Transverse colon (tissue), 4 donors: ENCODE measurements around the gene CYFIP1. TPM values are rescaled to one million over a fixed set of nuclear protein-coding genes. Genes with fewer than 3 reads are reported as not detected.
A peak's percentile ranks its signal among the peaks of the same experiment; 100 is the strongest.

ENCODE experiments used
- DNase-seq: peaks from one replicate; pipeline ENCODE4 v3.0.0-alpha.2; 2019
- H3K27ac ChIP-seq, 4 donors: fragments of 200-600 bp; sonication (generic); 2 replicates each; pipeline ENCODE4 v1.5.1; 2016 to 2018; ENCODE audit warnings: inconsistent platforms in 4 of 4
- H3K27me3 ChIP-seq: fragments of 200-600 bp; sonication (generic); 2 replicates; pipeline ENCODE4 v1.5.1; 2017; ENCODE audit warnings: inconsistent platforms
- H3K36me3 ChIP-seq, 4 donors: fragments of 200-600 bp; sonication (generic); 2 replicates each; pipeline ENCODE4 v1.5.1; 2017 to 2019; ENCODE audit warnings: inconsistent platforms in 4 of 4
- H3K4me1 ChIP-seq, 4 donors: fragments of 200-600 bp; sonication (generic); 2 replicates each; pipeline ENCODE4 v1.5.1; 2017 to 2020; ENCODE audit warnings: inconsistent platforms in 4 of 4
- H3K4me3 ChIP-seq, 4 donors: fragments of 200-600 bp; sonication (generic); 1 replicate in 1 of 4; 2 replicates in 3 of 4; pipeline versions ENCODE4 v1.5.1 to v1.6.1; 2017 to 2019; ENCODE audit warnings: inconsistent platforms in 4 of 4
- H3K9me3 ChIP-seq, 2 donors: fragments of 200-600 bp; sonication (generic); 2 replicates each; pipeline ENCODE4 v1.5.1; 2017 to 2019; ENCODE audit warnings: inconsistent platforms in 2 of 2
- CTCF ChIP-seq, 5 experiments: fragments of 200-600 bp in 3 of 5; fragments of 450-650 bp in 2 of 5; sonication (generic) in 3 of 5; IDR thresholded peaks; 1 replicate in 2 of 5; 2 replicates in 3 of 5; pipeline ENCODE4 v1.5.1; 2016 to 2017; ENCODE audit warnings: antibody characterized with exemption in 5 of 5, inconsistent platforms in 3 of 5, mild to moderate bottlenecking in 2 of 5, moderate library complexity in 1 of 5
- EP300 ChIP-seq: sonication (generic); formaldehyde crosslinking; IDR thresholded peaks from one replicate; pipeline ENCODE4 v1.6.1; 2017; ENCODE audit warnings: antibody characterized with exemption, low read depth
- POLR2A ChIP-seq: fragments of 450-650 bp; IDR thresholded peaks from one replicate; pipeline ENCODE4 v1.6.1; 2016; ENCODE audit warnings: antibody characterized with exemption, mild to moderate bottlenecking, moderate library complexity
- POLR2AphosphoS5 ChIP-seq, 3 donors: sonication (generic); formaldehyde crosslinking; IDR thresholded peaks; one replicate each; pipeline ENCODE4 v1.6.1; 2016; ENCODE audit warnings: antibody characterized with exemption in 3 of 3
- WGBS, 2 donors: methylation state at CpG; one replicate each; pipeline ENCODE4 v1.1.5; 2018; ENCODE audit warnings: low coverage in 1 of 2; 5-methylcytosine and 5-hydroxymethylcytosine counted together
- in situ Hi-C, 4 donors: fragments of 200-750 bp; cut with MboI; loops; one replicate each; pipeline versions ENCODE4 v1.15.0 to v1.15.1; 2017; ENCODE audit warnings: low sequenced_read_pairs in 3 of 4, low pct_ligation_motif_present in 1 of 4, low pct_unique_long_range_greater_than_20kb in 1 of 4
- intact Hi-C: fragments of 100-400 bp; cut with DNase I; formaldehyde crosslinking; loops from one replicate; pipeline ENCODE4 v1.15.1; 2023; ENCODE audit warnings: low total_unique reads
- total RNA-seq, 4 donors: library from RNA; depleted of rRNA; stranded (reverse); fragments of >200 nt; gene quantifications; one replicate each; pipeline ENCODE4 v1.1.0, GENCODE V29; 2016

Gene CYFIP1
- total RNA-seq, 4 donors from 2014 or later = 63.7 to 201 (median 171) TPM

GRCh38 chr15:22966321-22967083 is 13.7 kb downstream of the CYFIP1 start:
- DNase-seq = no peak
- TF ChIP-seq CTCF (IDR thresholded peaks at IDR 0.05) = no peak
- no peak for TF ChIP-seq POLR2A
- no peak for TF ChIP-seq EP300
- TF ChIP-seq POLR2AphosphoS5 (IDR thresholded peaks at IDR 0.05) = no peak
- no peak overlapping the region for H3K4me3 ChIP-seq
- whole genome bisulfite sequencing, 2 donors = 84% methylated on average over 5 to 20 of the region's 20 CpGs
- H3K36me3 ChIP-seq = no peaks in the 10 kb centered on the region
- in situ Hi-C loops (no loop called here), intact Hi-C loops (no loop called here)
- H3K27me3 ChIP-seq = no peaks in the 10 kb centered on the region
- no peak overlapping the region for H3K27ac ChIP-seq
- H3K4me1 ChIP-seq = peaks cover 10 to 22% (median 12%) of the 10 kb centered on the region in 4 donors
- H3K9me3 ChIP-seq = no peaks in the 10 kb centered on the region

- no peak for DNase-seq
- intact Hi-C loops (no loop called here), in situ Hi-C loops (no loop called here)
- H3K9me3 ChIP-seq = no peaks in the 10 kb centered on the region
- no peaks in the 10 kb centered on the region for H3K36me3 ChIP-seq
- no peak overlapping the region for H3K4me3 ChIP-seq
- peaks cover 12 to 40% (median 17%) of the 10 kb centered on the region in 4 donors for H3K4me1 ChIP-seq
- 67 to 87% methylated on average over 12 of the region's 12 CpGs for WGBS, 2 donors
- H3K27me3 ChIP-seq = no peaks in the 10 kb centered on the region
- TF ChIP-seq CTCF (IDR thresholded peaks at IDR 0.05) (no peak), POLR2A (no peak)
- peak overlapping the region; percentile 17 to 67 (median 50) for H3K27ac ChIP-seq
Measured at GRCh38 chr15:22963641-22964040, 16.5 kb downstream of the CYFIP1 start.

GRCh38 chr15:22962611-22963010 is 17.6 kb downstream of the CYFIP1 start:
- no peak overlapping the region for H3K4me3 ChIP-seq
- H3K4me1 ChIP-seq = peaks cover 12 to 34% (median 17%) of the 10 kb centered on the region in 4 donors
- H3K9me3 ChIP-seq = no peaks in the 10 kb centered on the region
- intact Hi-C loops = no loop called here
- 93 to 98% methylated on average over 6 to 12 of the region's 12 CpGs for WGBS, 2 donors
- H3K27ac ChIP-seq = no peak overlapping the region
- DNase-seq = no peak
- in situ Hi-C loops = no loop called here
- H3K27me3 ChIP-seq = no peaks in the 10 kb centered on the region
- no peaks in the 10 kb centered on the region for H3K36me3 ChIP-seq
- TF ChIP-seq EP300 (no peak), POLR2A (no peak), POLR2AphosphoS5 (IDR thresholded peaks at IDR 0.05) (no peak)

- TF ChIP-seq CTCF (IDR thresholded peaks at IDR 0.05) = no peak
- TF ChIP-seq POLR2A = no peak
- no peak for TF ChIP-seq EP300
- TF ChIP-seq POLR2AphosphoS5 (IDR thresholded peaks at IDR 0.05) = no peak
- H3K27ac ChIP-seq = peak overlapping the region; percentile 16 to 60 (median 34)
- in situ Hi-C loops (no loop called here), intact Hi-C loops (no loop called here)
- 29 to 33% methylated on average over 1 of the region's 1 CpG for WGBS, 2 donors
- H3K9me3 ChIP-seq = no peaks in the 10 kb centered on the region
- no peak overlapping the region for H3K4me3 ChIP-seq
- no peaks in the 10 kb centered on the region for H3K27me3 ChIP-seq
- H3K4me1 ChIP-seq = peaks cover 14 to 40% (median 18%) of the 10 kb centered on the region in 4 donors
- no peak for DNase-seq
- no peaks in the 10 kb centered on the region for H3K36me3 ChIP-seq
Measured at GRCh38 chr15:22961762-22962161, 18.4 kb downstream of the CYFIP1 start.

GRCh38 chr15:22960556-22960955 is 19.6 kb downstream of the CYFIP1 start:
- TF ChIP-seq EP300 = no peak
- intact Hi-C loops = no loop called here
- Histone ChIP-seq H3K9me3 (no peaks in the 10 kb centered on the region), H3K4me3 (no peak overlapping the region), H3K36me3 (no peaks in the 10 kb centered on the region), H3K27ac (no peak overlapping the region), H3K4me1 (peaks cover 16 to 47% (median 26%) of the 10 kb centered on the region in 4 donors), H3K27me3 (no peaks in the 10 kb centered on the region)
- in situ Hi-C loops = no loop called here
- DNase-seq = no peak
- WGBS, 2 donors = 94% methylated on average over 8 of the region's 8 CpGs; no CpG with 5 or more reads in 1 of the 2 donors
